Hematopoietic multipotent progenitor cell treated with erythropoietin and hydrocortisone succinate and interleukin-3 and kit ligand, for 6 days (in vitro differentiated cells): ENCODE results near the gene ZNF668.

ENCODE experiments used
- DNase-seq: peaks from one replicate; pipeline ENCODE4 v3.0.0-alpha.2; 2015

ZNF668 gene

GRCh38 chr16:31081428-31082351 is 7.7 kb upstream of the ZNF668 start:
- no peak for DNase-seq

GRCh38 chr16:31080756-31081419 is 6.8 kb upstream of the ZNF668 start:
- DNase-seq, result no peak

- no peak for DNase-seq
These were observed 6.1 kb upstream of the ZNF668 start for GRCh38 chr16:31080035-31080629.

- no peak for DNase-seq
These were observed 5.4 kb upstream of the ZNF668 start for GRCh38 chr16:31079342-31079944.

- DNase-seq, result no peak
These were observed 4.7 kb upstream of the ZNF668 start for GRCh38 chr16:31078597-31079341.

GRCh38 chr16:31077592-31078396 is 3.8 kb upstream of the ZNF668 start:
- peak; percentile 94 for DNase-seq

- no peak for DNase-seq
These were observed 3.0 kb upstream of the ZNF668 start for GRCh38 chr16:31077024-31077423.

- no peak for DNase-seq
These were observed 2.3 kb upstream of the ZNF668 start for GRCh38 chr16:31076319-31076718.

- no peak for DNase-seq
These were observed 759 bp upstream of the ZNF668 start for GRCh38 chr16:31074814-31075183.

GRCh38 chr16:31073142-31073969 is 684 bp downstream of the ZNF668 start:
- peak; percentile 95 for DNase-seq

GRCh38 chr16:31072540-31073141 is 1.4 kb downstream of the ZNF668 start:
- DNase-seq, result peak; percentile 68

- DNase-seq, result no peak
These were observed 2.2 kb downstream of the ZNF668 start for GRCh38 chr16:31071861-31072260.

GRCh38 chr16:31067342-31067741 is 6.7 kb downstream of the ZNF668 start:
- no peak for DNase-seq

GRCh38 chr16:31064882-31065461 is 9.1 kb downstream of the ZNF668 start:
- DNase-seq, result no peak

GRCh38 chr16:31063843-31064611 is 10.0 kb downstream of the ZNF668 start:
- DNase-seq, result no peak

GRCh38 chr16:31063495-31063842 is 10.6 kb downstream of the ZNF668 start:
- no peak for DNase-seq

GRCh38 chr16:31061813-31062440 is 12.1 kb downstream of the ZNF668 start:
- no peak for DNase-seq

GRCh38 chr16:31061126-31061812 is 12.8 kb downstream of the ZNF668 start:
- DNase-seq, result no peak
